NCI-H146 treated with DMSO at 0.1 percent for 48 hours (cell line): ENCODE results near the gene FABP6.
"Not testable (repeated sequence)": the region's sequence is repeated elsewhere in the genome, so short reads cannot be mapped to it uniquely, and the experiment has no call there.

Experiments used
- DNase-seq: peaks from one replicate; lab custom pipeline; 2025; ENCODE audit not compliant: unreplicated experiment; lab: John Stamatoyannopoulos, UW

The FABP6 gene

GRCh38 chr5:160219356-160219755, 9.9 kb upstream of the FABP6 start:
- DNase-seq, result no peak

DNA sequence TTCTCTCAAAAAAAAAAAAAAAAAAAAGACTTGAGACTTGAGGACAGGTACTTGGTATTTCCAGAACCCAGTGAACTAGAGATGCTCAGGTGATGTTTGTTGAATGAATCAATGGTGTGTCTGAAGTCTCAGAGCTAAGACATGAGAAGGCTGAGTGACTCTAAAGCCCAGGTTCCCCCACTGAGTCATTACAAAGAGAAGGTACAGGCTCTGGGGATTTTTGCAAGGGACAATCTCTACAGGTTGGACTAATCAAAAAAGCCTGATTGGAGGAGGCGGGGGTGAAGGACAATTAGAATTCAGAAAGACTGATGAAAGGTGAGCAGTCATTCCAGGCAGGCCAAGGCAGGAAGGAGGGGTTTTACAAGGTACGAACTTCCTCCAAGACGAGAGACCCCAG, 8.2 kb upstream of the FABP6 start:
- no peak for DNase-seq

GRCh38 chr5:160227012-160227411, 2.3 kb upstream of the FABP6 start:
- DNase-seq, result no peak

GRCh38 chr5:160230686-160231527, 1.6 kb downstream of the FABP6 start:
- DNase-seq, result no peak

DNA sequence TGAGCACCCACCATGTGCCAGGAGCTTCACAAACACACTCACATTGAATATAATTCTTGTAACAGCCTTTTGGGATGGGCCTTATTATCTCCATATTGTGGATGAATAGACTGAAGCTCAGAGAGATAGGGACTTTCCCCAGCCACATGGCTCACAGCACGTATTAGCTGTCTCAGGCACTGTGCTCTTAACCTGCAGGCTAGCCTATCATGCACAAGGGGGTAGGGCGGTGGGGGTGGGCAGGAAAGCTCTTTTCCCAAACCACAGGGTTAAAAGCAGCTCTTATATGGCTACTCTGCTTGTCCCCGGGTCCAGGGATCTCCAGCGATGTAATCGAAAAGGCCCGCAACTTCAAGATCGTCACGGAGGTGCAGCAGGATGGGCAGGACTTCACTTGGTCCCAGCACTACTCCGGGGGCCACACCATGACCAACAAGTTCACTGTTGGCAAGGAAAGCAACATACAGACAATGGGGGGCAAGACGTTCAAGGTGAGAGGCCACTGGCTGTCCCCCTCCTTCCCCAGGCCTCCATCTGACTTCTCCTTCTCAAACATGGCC, 2.6 kb downstream of the FABP6 start:
- no peak for DNase-seq

GRCh38 chr5:160233215-160233614, 3.9 kb downstream of the FABP6 start:
- DNase-seq, result no peak

DNA sequence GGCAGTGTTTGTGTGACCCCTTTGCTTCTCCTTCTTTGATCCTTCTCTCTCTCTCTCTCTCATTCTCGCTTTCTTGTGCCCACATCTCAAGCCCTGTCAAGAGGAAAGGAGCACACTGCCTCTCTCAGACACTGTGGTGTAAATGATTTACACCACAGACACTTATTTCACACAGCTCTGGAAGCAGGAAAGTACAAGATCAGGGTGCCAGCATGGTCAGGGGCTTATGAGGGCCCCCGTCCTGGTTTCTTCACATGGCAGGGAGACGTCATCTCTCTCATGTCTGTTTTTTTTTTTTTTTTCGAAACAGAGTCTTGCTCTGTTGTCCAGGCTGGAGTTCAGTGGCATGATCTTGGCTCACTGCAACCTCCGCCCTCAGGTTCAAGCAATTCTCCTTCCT, 6.4 kb downstream of the FABP6 start:
- DNase-seq, result no peak

DNA sequence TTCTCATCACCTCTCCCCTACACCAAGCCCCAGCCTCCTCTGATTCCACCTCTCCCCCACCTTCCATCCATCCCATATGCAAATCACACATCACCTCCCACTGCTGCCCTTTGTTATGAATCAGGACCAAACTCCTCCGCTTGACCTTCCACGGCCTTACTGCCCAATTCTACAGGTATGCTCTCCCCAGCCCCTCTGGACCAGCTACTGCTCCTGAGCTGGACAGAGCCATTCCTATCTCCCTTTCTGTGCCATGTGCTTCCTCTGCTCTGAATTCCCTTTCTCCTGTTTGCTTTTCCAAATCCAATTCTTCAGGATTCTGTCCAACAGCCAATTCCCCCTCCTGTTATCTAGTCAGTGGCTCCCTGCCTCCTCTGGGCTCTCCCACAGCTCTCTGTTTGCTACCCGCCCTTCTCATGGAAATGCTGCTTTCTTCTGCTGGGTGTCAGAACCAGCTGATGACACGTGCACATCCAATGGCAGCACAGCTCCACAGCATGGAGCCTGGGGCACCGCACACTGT, 8.3 kb downstream of the FABP6 start:
- no peak for DNase-seq

- DNase-seq, result no peak
Observed at GRCh38 chr5:160240350-160240749, 11.0 kb downstream of the FABP6 start.

- DNase-seq, result no peak
Observed at GRCh38 chr5:160242145-160242544, 12.8 kb downstream of the FABP6 start.

- DNase-seq, result no peak
Observed at GRCh38 chr5:160245506-160246086, 16.3 kb downstream of the FABP6 start.

GRCh38 chr5:160249570-160249969, 20.3 kb downstream of the FABP6 start:
- not testable (repeated sequence) for DNase-seq

GRCh38 chr5:160250226-160250625, 20.9 kb downstream of the FABP6 start:
- no peak for DNase-seq

- no peak for DNase-seq
Observed at GRCh38 chr5:160250826-160251225, 21.5 kb downstream of the FABP6 start.

GRCh38 chr5:160251406-160252155, 22.3 kb downstream of the FABP6 start:
- no peak for DNase-seq

- DNase-seq, result no peak
Observed at GRCh38 chr5:160252916-160253315, 23.6 kb downstream of the FABP6 start.

- no peak for DNase-seq
Observed at GRCh38 chr5:160253441-160253840, 24.1 kb downstream of the FABP6 start.

DNA sequence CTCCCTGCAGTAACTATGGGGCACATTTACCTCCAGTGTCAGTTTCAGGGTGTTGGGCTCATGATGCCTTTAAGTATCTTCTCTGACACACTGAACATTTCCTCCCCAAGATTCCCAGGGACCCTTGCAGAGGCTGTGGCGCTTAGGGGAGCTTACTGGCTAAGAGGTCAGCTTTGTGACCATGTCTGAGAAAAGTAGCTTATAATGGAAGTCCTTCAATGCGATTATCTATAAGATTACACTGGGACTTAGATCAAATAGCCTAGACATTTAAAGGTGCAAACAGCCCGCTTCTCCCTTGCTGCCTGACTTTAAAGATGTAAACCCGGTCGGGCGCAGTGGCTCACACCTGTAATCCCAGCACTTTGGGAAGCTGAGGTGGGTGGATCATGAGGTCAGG, 25.4 kb downstream of the FABP6 start:
- no peak for DNase-seq

GRCh38 chr5:160259341-160259740, 30.0 kb downstream of the FABP6 start:
- DNase-seq, result no peak

GRCh38 chr5:160260006-160260775, 30.9 kb downstream of the FABP6 start:
- no peak for DNase-seq
